CD4-positive, alpha-beta T cell (primary cell): ENCODE measurements around the gene NEURL4. TPM values are rescaled to one million over a fixed set of nuclear protein-coding genes. Genes with fewer than 3 reads are reported as not detected.
A peak's percentile ranks its signal among the peaks of the same experiment; 100 is the strongest.

ENCODE experiments used
- ATAC-seq: fragments of 200-7000 bp; cut with Tn5 transposase; one replicate; pipeline ENCODE4 v1.10.0; 2022; ENCODE audit warnings: mild to moderate bottlenecking; ENCODE audit not compliant: poor library complexity
- CTCF ChIA-PET: fragments of 350-600 bp; sonication (Branson Sonifier 250); formaldehyde crosslinking; loops from one replicate; lab custom pipeline; 2021; ENCODE audit warnings: antibody characterized with exemption, inconsistent platforms; lab: Charles Lee
- POLR2A ChIA-PET: fragments of 350-600 bp; sonication (Branson Sonifier 250); formaldehyde crosslinking; loops from one replicate; lab custom pipeline; 2021; ENCODE audit warnings: antibody characterized with exemption, inconsistent platforms; lab: Charles Lee
- DNase-seq, 14 experiments: peaks; one replicate each; pipeline ENCODE4 v3.0.0-alpha.2; 2013 to 2020; ENCODE audit warnings: mixed read lengths in 2 of 14
- H3K27ac ChIP-seq, 2 donors: one replicate each; pipeline versions ENCODE4 v1.5.1 to v1.7.0; 2013; ENCODE audit warnings: low read length in 2 of 2, low read depth in 1 of 2, mild to moderate bottlenecking in 1 of 2
- H3K27me3 ChIP-seq, 2 experiments: 1 replicate in 1 of 2; 2 replicates in 1 of 2; pipeline versions ENCODE4 v1.6.1 to v1.7.0; 2013; ENCODE audit warnings: low read length in 2 of 2, control low read depth in 1 of 2, mild to moderate bottlenecking in 1 of 2, moderate library complexity in 1 of 2; ENCODE audit not compliant: insufficient read depth in 2 of 2, control insufficient read depth in 1 of 2
- H3K36me3 ChIP-seq: one replicate; pipeline ENCODE4 v1.6.1; 2013; ENCODE audit warnings: low read length, control low read depth; ENCODE audit not compliant: insufficient read depth
- H3K4me1 ChIP-seq: one replicate; pipeline ENCODE4 v1.6.1; 2013; ENCODE audit warnings: low read length, control low read depth; ENCODE audit not compliant: insufficient read depth
- H3K4me3 ChIP-seq: one replicate; pipeline ENCODE4 v1.5.1; 2013; ENCODE audit warnings: mild to moderate bottlenecking, low read length, moderate library complexity
- H3K9me3 ChIP-seq, 2 experiments: 1 replicate in 1 of 2; 2 replicates in 1 of 2; pipeline versions ENCODE4 v1.6.1 to v1.7.0; 2013; ENCODE audit warnings: low read length in 2 of 2, mild to moderate bottlenecking in 2 of 2, control low read depth in 1 of 2, moderate library complexity in 1 of 2; ENCODE audit not compliant: control insufficient read depth in 1 of 2, insufficient read depth in 1 of 2
- H3K27ac Mint-ChIP-seq: one replicate; pipeline ENCODE4 v1.8.0; 2020; ENCODE audit warnings: mixed read lengths
- H3K27me3 Mint-ChIP-seq: one replicate; pipeline ENCODE4 v1.8.0; 2021; ENCODE audit warnings: mixed read lengths
- H3K36me3 Mint-ChIP-seq: one replicate; pipeline ENCODE4 v1.8.0; 2021; ENCODE audit warnings: low read depth, mixed read lengths
- H3K4me1 Mint-ChIP-seq: one replicate; pipeline ENCODE4 v1.8.0; 2021; ENCODE audit warnings: low read depth, mixed read lengths
- H3K4me3 Mint-ChIP-seq: one replicate; pipeline ENCODE4 v1.8.0; 2020; ENCODE audit warnings: mild to moderate bottlenecking, mixed read lengths
- H3K9me3 Mint-ChIP-seq: one replicate; pipeline ENCODE4 v1.8.0; 2020; ENCODE audit warnings: mixed read lengths
- CTCF ChIP-seq: fragments of 200-600 bp; IDR thresholded peaks from one replicate; pipeline ENCODE4 v1.8.0; 2022; ENCODE audit warnings: antibody characterized with exemption, mild to moderate bottlenecking
- intact Hi-C, 2 experiments: fragments of 100-400 bp; cut with DNase I in 1 of 2; cut with micrococcal nuclease in 1 of 2; formaldehyde crosslinking; loops; one replicate each; pipeline versions ENCODE4 v1.15.1 to v1.9.0; 2023 to 2025; cut with DNase I, micrococcal nuclease
- total RNA-seq, 174 experiments: library from RNA in 2 of 174; stranded (reverse) in 2 of 174; gene quantifications; one replicate each; pipeline ENCODE4 v1.2.3 and lab custom pipeline; 2021 to 2026

Gene NEURL4
- total RNA-seq, 2 experiments from 2014 or later, result 29.0 to 30.8 TPM

- Histone ChIP-seq H3K27ac (peak within 1 kb of the TSS; percentile 97 to 99), H3K4me1 (peaks cover 39% of the 10 kb centered on the region), H3K9me3 (no peaks in the 10 kb centered on the region), H3K27me3 (no peaks in the 10 kb centered on the region), H3K36me3 (peaks cover 30% of the 10 kb centered on the region), H3K4me3 (peak within 1 kb of the TSS; percentile 76)
- ATAC-seq (peak; percentile 68), DNase-seq (peak; percentile 100)
- CTCF ChIA-PET, result interaction anchor here (1.5 kb wide), 1 partner anchor 11 kb away, joined by 7 read pairs; no protein-coding TSS in a partner anchor
- TF ChIP-seq CTCF, result no peak
- H3K4me1 Mint-ChIP-seq, result peaks cover 44% of the 10 kb centered on the region
- peak within 1 kb of the TSS; percentile 98 for H3K27ac Mint-ChIP-seq
- H3K4me3 Mint-ChIP-seq, result peak within 1 kb of the TSS; percentile 92
- H3K36me3 Mint-ChIP-seq, result peaks cover 48% of the 10 kb centered on the region
- no peaks in the 10 kb centered on the region for H3K9me3 Mint-ChIP-seq
- H3K27me3 Mint-ChIP-seq, result no peaks in the 10 kb centered on the region
- intact Hi-C loops, result loop anchor here (1.0 to 5.0 kb wide), 6 partner anchors 55 to 266 kb away; partner anchors contain the start of genes ELP5 (in 2 of the 2), CTDNEP1 (in 1 of the 2), FGF11 (in 1 of the 2) and POLR2A (in 1 of the 2)
- POLR2A ChIA-PET, result no interaction called here
Observed at GRCh38 chr17:7306911-7307685, 22.0 kb downstream of the NEURL4 start, which contains the start of gene EIF5A. EIF5A (plus strand) TSS chr17:7307628; CDS start chr17:7309636, 2,008 bp downstream.

GRCh38 chr17:7304179-7304578 is 25.0 kb downstream of the NEURL4 start:
- no peak overlapping the region for H3K4me3 Mint-ChIP-seq
- intact Hi-C loops, result no loop called here
- H3K36me3 ChIP-seq, result peaks cover 1% of the 10 kb centered on the region
- peaks cover 20% of the 10 kb centered on the region for H3K36me3 Mint-ChIP-seq
- H3K27ac ChIP-seq, result no peak overlapping the region
- H3K9me3 ChIP-seq, result no peaks in the 10 kb centered on the region
- ATAC-seq (no peak), DNase-seq (no peak)
- peaks cover 12% of the 10 kb centered on the region for H3K4me1 ChIP-seq
- no peaks in the 10 kb centered on the region for H3K27me3 Mint-ChIP-seq
- H3K4me1 Mint-ChIP-seq, result peaks cover 18% of the 10 kb centered on the region
- no peak for TF ChIP-seq CTCF
- H3K27me3 ChIP-seq, result no peaks in the 10 kb centered on the region
- ChIA-PET POLR2A (interaction anchor here (1.3 kb wide), 1 partner anchor 279 kb away, joined by 4 read pairs; the partner anchor contains the start of gene MPDU1), CTCF (interaction anchor here (0.9 to 1.8 kb wide), 4 partner anchors 8 to 83 kb away, joined by 3 to 4 read pairs (median 4); no protein-coding TSS in a partner anchor)
- no peak overlapping the region for H3K4me3 ChIP-seq
- no peak overlapping the region for H3K27ac Mint-ChIP-seq
- H3K9me3 Mint-ChIP-seq, result no peaks in the 10 kb centered on the region

GRCh38 chr17:7296189-7296861 is 32.8 kb downstream of the NEURL4 start:
- Mint-ChIP-seq H3K27me3 (peaks cover 31% of the 10 kb centered on the region), H3K4me1 (peaks cover 19% of the 10 kb centered on the region), H3K36me3 (no peaks in the 10 kb centered on the region), H3K27ac (no peak overlapping the region), H3K9me3 (no peaks in the 10 kb centered on the region), H3K4me3 (peak overlapping the region; percentile 67)
- DNase-seq (peak; percentile 29 to 87 (median 58)), ATAC-seq (peak; percentile 9)
- Histone ChIP-seq H3K27me3 (peaks cover 14 to 17% of the 10 kb centered on the region in 2 experiments), H3K36me3 (no peaks in the 10 kb centered on the region), H3K4me1 (peaks cover 32% of the 10 kb centered on the region), H3K9me3 (no peaks in the 10 kb centered on the region), H3K27ac (no peak overlapping the region), H3K4me3 (peak overlapping the region; percentile 10)
- peak; percentile 98 for TF ChIP-seq CTCF
- intact Hi-C loops, result loop anchor here (1.0 to 2.0 kb wide), 4 partner anchors 16 to 244 kb away; no protein-coding TSS in a partner anchor
- POLR2A ChIA-PET, result interaction anchor here (0.9 to 1.7 kb wide), 12 partner anchors 10 to 390 kb away, joined by 3 to 9 read pairs (median 4); partner anchors contain the start of genes ACAP1, GABARAP, GPS2 and SLC2A4
- CTCF ChIA-PET, result interaction anchor here (0.6 to 1.9 kb wide), 34 partner anchors 8 to 386 kb away, joined by 3 to 31 read pairs (median 4); partner anchors contain the start of genes ACADVL, ACAP1, DLG4 and DVL2
